Fibroblast of lung (primary cell): ENCODE results near the gene TSR3. TPM values are rescaled to one million over a fixed set of nuclear protein-coding genes. Genes with fewer than 3 reads are reported as not detected.

ENCODE experiments used
- DNase-seq, 2 donors: peaks; one replicate each; pipeline versions ENCODE4 v3.0.0 to v3.0.0-alpha.2; 2010; ENCODE audit warnings: low read depth in 2 of 2
- H2AFZ ChIP-seq: 2 replicates; pipeline ENCODE4 v1.5.1; 2012; ENCODE audit warnings: low read length, control low read depth, inconsistent platforms
- H3K27ac ChIP-seq: 2 replicates; pipeline ENCODE4 v1.5.1; 2011; ENCODE audit warnings: low read length, control low read depth; ENCODE audit not compliant: insufficient read depth
- H3K27me3 ChIP-seq: 2 replicates; pipeline ENCODE4 v1.5.1; 2011; ENCODE audit warnings: mild to moderate bottlenecking, low read length; ENCODE audit not compliant: control insufficient read depth, insufficient read depth
- H3K36me3 ChIP-seq: 2 replicates; pipeline ENCODE4 v1.5.1; 2011; ENCODE audit warnings: low read length; ENCODE audit not compliant: control insufficient read depth, insufficient read depth
- H3K4me1 ChIP-seq: 2 replicates; pipeline ENCODE4 v1.5.1; 2011; ENCODE audit warnings: low read length; ENCODE audit not compliant: control insufficient read depth, insufficient read depth; ENCODE audit errors: extremely low read depth
- H3K4me2 ChIP-seq: 2 replicates; pipeline ENCODE4 v1.5.1; 2011; ENCODE audit warnings: low read length, control low read depth; ENCODE audit not compliant: insufficient read depth; ENCODE audit errors: extremely low read depth
- H3K4me3 ChIP-seq, 4 experiments: fragments of 200-600 bp in 1 of 4; sonication (generic) in 1 of 4; replicated peaks in 1 of 4; 2 replicates each; pipeline ENCODE4 v1.5.1; 2011 to 2016; ENCODE audit warnings: low read length in 4 of 4, low read depth in 3 of 4, mild to moderate bottlenecking in 3 of 4, control low read depth in 2 of 4, inconsistent platforms in 1 of 4, mixed read lengths in 1 of 4; ENCODE audit not compliant: insufficient read depth in 1 of 4; ENCODE audit errors: control extremely low read depth in 1 of 4
- H3K79me2 ChIP-seq: 2 replicates; pipeline ENCODE4 v1.5.1; 2012; ENCODE audit warnings: mild to moderate bottlenecking, low read length, inconsistent platforms; ENCODE audit not compliant: control insufficient read depth, insufficient read depth
- H3K9ac ChIP-seq: 2 replicates; pipeline ENCODE4 v1.5.1; 2011; ENCODE audit warnings: mild to moderate bottlenecking, low read length, control low read depth; ENCODE audit not compliant: insufficient read depth
- H3K9me3 ChIP-seq: 2 replicates; pipeline ENCODE4 v1.5.1; 2012; ENCODE audit warnings: low read depth, low read length; ENCODE audit not compliant: control insufficient read depth, insufficient read depth
- H4K20me1 ChIP-seq: 2 replicates; pipeline ENCODE4 v1.5.1; 2011; ENCODE audit warnings: low read length; ENCODE audit not compliant: control insufficient read depth, insufficient read depth; ENCODE audit errors: extremely low read depth
- CTCF ChIP-seq, 2 donors: IDR thresholded peaks in 1 of 2; conservative IDR thresholded peaks in 1 of 2; 1 replicate in 1 of 2; 2 replicates in 1 of 2; pipeline ENCODE4 v1.5.1; 2011 to 2012; ENCODE audit warnings: low read length in 2 of 2, control low read depth in 1 of 2, inconsistent platforms in 1 of 2, low read depth in 1 of 2, mild to moderate bottlenecking in 1 of 2
- EZH2 ChIP-seq: IDR thresholded peaks from 2 replicates; pipeline ENCODE4 v1.5.1; 2012; ENCODE audit warnings: low read length, control low read depth, mild to moderate bottlenecking; ENCODE audit errors: missing control alignments
- polyA plus RNA-seq, 2 donors: library from polyadenylated mRNA; depleted of rRNA in 1 of 2; stranded (reverse) in 1 of 2; unstranded in 1 of 2; fragments of >200 nt; gene quantifications; 2 replicates each; pipeline ENCODE4 v1.2.1, GENCODE V29; 2011 to 2012; ENCODE audit warnings: missing spikeins in 1 of 2
- total RNA-seq: library from RNA; depleted of rRNA; stranded (reverse); fragments of >200 nt; gene quantifications from 2 replicates; pipeline ENCODE4 v1.2.1, GENCODE V29; 2014

TSR3 gene
- total and polyA plus RNA-seq, 2 donors (not counting 1 experiment from before 2014, with no cell fraction given): 36.2 to 77.6 TPM

DNA sequence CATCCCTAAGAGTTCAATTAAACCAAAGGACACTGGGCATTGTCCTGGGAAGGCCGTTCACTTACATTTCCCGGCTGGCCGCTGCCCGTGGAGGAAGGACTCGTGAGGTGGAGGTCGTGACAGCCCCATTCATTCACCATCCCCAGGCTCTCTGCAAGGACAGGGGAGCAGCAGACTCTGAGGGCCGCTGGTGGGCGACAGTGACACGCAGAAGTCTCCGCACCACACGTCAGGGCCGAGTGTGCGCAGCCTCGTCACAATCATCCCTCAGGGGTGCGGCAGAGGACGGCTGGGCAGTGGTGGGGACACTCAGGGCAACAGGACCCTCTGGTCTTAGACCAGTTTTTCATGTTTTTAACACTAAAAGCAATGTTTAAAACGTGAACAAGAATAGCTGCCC is 41.1 kb upstream of the TSR3 start:
- H3K79me2 ChIP-seq: no peaks in the 10 kb centered on the region
- H3K27ac ChIP-seq: no peak overlapping the region
- no peak for DNase-seq
- H3K36me3 ChIP-seq: no peaks in the 10 kb centered on the region
- no peaks in the 10 kb centered on the region for H3K27me3 ChIP-seq
- H4K20me1 ChIP-seq: no peaks in the 10 kb centered on the region
- H3K4me1 ChIP-seq: no peaks in the 10 kb centered on the region
- H3K9ac ChIP-seq: no peak overlapping the region
- no peak for TF ChIP-seq EZH2
- no peak for TF ChIP-seq CTCF (conservative IDR thresholded peaks at IDR 0.05 in 1 of 2, IDR thresholded peaks at IDR 0.05 in 1 of 2; ENCODE audit: low read depth in 1 of 2, low read length in 2 of 2)
- no peak overlapping the region for H3K4me2 ChIP-seq
- no peak overlapping the region for H2AFZ ChIP-seq
- H3K9me3 ChIP-seq: no peaks in the 10 kb centered on the region
- H3K4me3 ChIP-seq: no peak overlapping the region

DNA sequence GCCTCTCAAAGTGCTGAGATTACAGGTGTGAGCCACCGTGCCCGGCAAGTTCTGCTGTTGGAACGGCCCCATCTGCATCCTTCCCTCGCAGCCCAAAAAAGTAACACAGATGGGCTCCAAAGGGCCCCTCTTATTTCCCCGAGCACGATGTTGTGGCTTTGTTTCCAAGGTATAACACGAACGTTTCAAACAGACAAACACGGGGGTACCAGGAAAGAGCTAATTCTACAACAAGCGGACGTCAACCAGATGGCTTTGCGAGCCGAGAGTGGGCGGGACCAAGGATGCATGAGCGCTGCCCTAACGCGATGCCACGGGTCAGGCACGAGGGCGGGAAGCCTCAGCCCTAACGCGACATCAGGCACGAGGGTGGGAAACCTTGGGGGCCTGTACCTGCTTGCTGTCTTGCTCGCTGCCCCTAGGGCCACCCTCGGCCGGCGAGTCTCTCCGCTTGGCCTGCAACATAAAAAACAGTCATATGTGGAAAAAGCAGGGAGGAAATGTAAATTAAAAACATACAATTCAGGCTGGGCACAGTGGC is 38.6 kb upstream of the TSR3 start:
- Histone ChIP-seq H2AFZ (no peak overlapping the region), H3K4me2 (no peak overlapping the region), H3K4me1 (no peaks in the 10 kb centered on the region), H3K9ac (no peak overlapping the region), H3K9me3 (no peaks in the 10 kb centered on the region), H3K27me3 (no peaks in the 10 kb centered on the region), H3K36me3 (no peaks in the 10 kb centered on the region), H3K27ac (no peak overlapping the region), H3K79me2 (no peaks in the 10 kb centered on the region), H3K4me3 (no peak overlapping the region), H4K20me1 (no peaks in the 10 kb centered on the region)
- DNase-seq: no peak
- no peak for TF ChIP-seq EZH2
- TF ChIP-seq CTCF (conservative IDR thresholded peaks at IDR 0.05 in 1 of 2, IDR thresholded peaks at IDR 0.05 in 1 of 2; ENCODE audit: low read depth in 1 of 2, low read length in 2 of 2): no peak

DNA sequence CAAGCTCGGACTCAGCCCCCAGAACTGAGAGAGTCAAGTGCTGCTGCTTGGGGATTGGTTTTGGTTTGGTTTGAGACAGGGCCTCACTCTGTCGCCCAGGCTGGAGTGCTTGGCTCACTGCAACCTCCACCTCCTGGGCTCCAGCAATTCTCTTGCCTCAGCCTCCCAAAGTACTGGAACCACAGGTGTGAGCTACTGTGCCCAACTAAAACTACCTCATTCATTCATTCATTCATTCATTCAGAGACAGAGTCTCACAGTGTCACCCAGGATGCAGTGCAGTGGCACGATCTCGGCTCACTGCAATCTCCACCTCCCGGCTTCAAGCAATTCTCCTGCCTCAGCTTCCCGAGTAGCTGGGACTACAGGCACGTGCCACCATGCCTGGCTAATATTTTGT is 38.1 kb upstream of the TSR3 start:
- Histone ChIP-seq H3K27ac (no peak overlapping the region), H3K4me3 (no peak overlapping the region), H4K20me1 (no peaks in the 10 kb centered on the region), H3K9me3 (no peaks in the 10 kb centered on the region), H3K79me2 (no peaks in the 10 kb centered on the region), H3K27me3 (no peaks in the 10 kb centered on the region), H2AFZ (no peak overlapping the region), H3K4me1 (no peaks in the 10 kb centered on the region), H3K9ac (no peak overlapping the region), H3K4me2 (no peak overlapping the region), H3K36me3 (no peaks in the 10 kb centered on the region)
- no peak for DNase-seq
- TF ChIP-seq EZH2: no peak
